ENCODE results near the gene MFRP. TPM values are rescaled to one million over a fixed set of nuclear protein-coding genes. Genes with fewer than 3 reads are reported as not detected.
"Not testable (repeated sequence)": the region's sequence is repeated elsewhere in the genome, so short reads cannot be mapped to it uniquely, and the experiment has no call there.

The MFRP gene
- not detected in 2 replicates for total RNA-seq (2014; rRNA removed; shearing (Covaris generic))

GRCh38 chr11:119346605-119347004, at the start of gene MFRP:
TSS of gene MFRP (minus strand) at chr11:119346705. CDS start at chr11:119346513, 192 bp downstream.
- no peak for DNase-seq (ENCODE audit: low read depth)

GRCh38 chr11:119391275-119391674, 44.8 kb upstream of the MFRP start:
- no peak for DNase-seq (ENCODE audit: low read depth)

- no peak for DNase-seq (ENCODE audit: low read depth)
These were observed 43.2 kb upstream of the MFRP start for GRCh38 chr11:119389611-119390254.

GRCh38 chr11:119388103-119388502, 41.6 kb upstream of the MFRP start:
- DNase-seq (ENCODE audit: low read depth), result no peak

- DNase-seq (ENCODE audit: low read depth), result no peak
These were observed 37.8 kb upstream of the MFRP start for GRCh38 chr11:119384332-119384731.

GRCh38 chr11:119382513-119382912, 36.0 kb upstream of the MFRP start:
- not testable (repeated sequence) for DNase-seq (ENCODE audit: low read depth)

- no peak for DNase-seq (ENCODE audit: low read depth)
These were observed 35.6 kb upstream of the MFRP start for GRCh38 chr11:119382101-119382500.

GRCh38 chr11:119381181-119381988, 34.9 kb upstream of the MFRP start, which contains the start of gene USP2:
TSS of gene USP2 (minus strand) at chr11:119381690. CDS start at chr11:119373480, 8,210 bp downstream.
- DNase-seq (ENCODE audit: low read depth), result peak; percentile 94

- peak; percentile 14 for DNase-seq (ENCODE audit: low read depth)
These were observed 34.3 kb upstream of the MFRP start for GRCh38 chr11:119380827-119381180.

GRCh38 chr11:119380160-119380826, 33.8 kb upstream of the MFRP start:
- DNase-seq (ENCODE audit: low read depth), result no peak

GRCh38 chr11:119378851-119379465, 32.5 kb upstream of the MFRP start:
- DNase-seq (ENCODE audit: low read depth), result no peak

GRCh38 chr11:119377961-119378667, 31.6 kb upstream of the MFRP start:
- DNase-seq (ENCODE audit: low read depth), result no peak

GRCh38 chr11:119377112-119377901, 30.8 kb upstream of the MFRP start:
- no peak for DNase-seq (ENCODE audit: low read depth)

GRCh38 chr11:119376197-119376847, 29.8 kb upstream of the MFRP start:
- no peak for DNase-seq (ENCODE audit: low read depth)

- DNase-seq (ENCODE audit: low read depth), result peak; percentile 47
These were observed 29.1 kb upstream of the MFRP start for GRCh38 chr11:119375337-119376196.

GRCh38 chr11:119374632-119375336, 28.3 kb upstream of the MFRP start:
- peak; percentile 20 for DNase-seq (ENCODE audit: low read depth)

- DNase-seq (ENCODE audit: low read depth), result peak; percentile 63
These were observed 27.6 kb upstream of the MFRP start for GRCh38 chr11:119373921-119374631.
